Measurements from ENCODE around the gene PHKA2. TPM values are rescaled to one million over a fixed set of nuclear protein-coding genes. Genes with fewer than 3 reads are reported as not detected.

The PHKA2 gene
- total RNA-seq, 1 experiment from 2014 or later, result 24.6 TPM

DNA sequence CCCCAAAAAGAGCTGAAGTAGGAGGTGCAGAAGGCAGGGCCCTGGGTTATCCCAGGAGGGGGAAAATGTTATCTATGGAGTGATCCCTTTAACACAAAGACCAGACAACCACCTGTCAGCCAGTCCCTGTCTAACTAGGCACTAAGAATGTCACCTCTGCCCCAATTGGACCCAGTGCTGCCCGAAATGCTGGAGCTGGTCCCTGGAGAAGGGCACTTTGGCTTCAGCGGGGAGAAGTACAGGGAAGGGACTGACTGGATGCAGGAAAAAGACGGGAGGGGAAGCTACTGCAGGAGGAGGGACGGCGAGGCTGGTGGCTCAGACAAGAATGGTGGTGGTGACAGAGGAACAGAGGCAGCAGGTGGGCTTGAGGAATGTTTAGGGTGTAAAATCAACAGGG lies 17.3 kb downstream of the PHKA2 start:
- intact Hi-C loops (cut with micrococcal nuclease), result no loop called here
- Histone ChIP-seq H3K27ac (ENCODE audit: low read length) (no peak overlapping the region), H3F3A (ENCODE audit: low read length, unreplicated experiment) (no peaks in the 10 kb centered on the region), H3K4me1 (ENCODE audit: insufficient read depth, low read length) (peaks cover 14% of the 10 kb centered on the region), H3K36me3 (ENCODE audit: low read depth, low read length) (0 out of 2 replicates have a peak, but pooled peaks cover 4% of the 10 kb centered on the region), H3K9ac (ENCODE audit: low read length) (no peak overlapping the region), H2AFZ (ENCODE audit: low read length) (no peak overlapping the region), H3K27me3 (ENCODE audit: low read length) (no peaks in the 10 kb centered on the region), H3K79me2 (ENCODE audit: low read length) (peaks cover 35% of the 10 kb centered on the region), H3K9me2 (replicated peaks; ENCODE audit: low read length) (no peaks in the 10 kb centered on the region), H3K9me3 (ENCODE audit: low read length) (no peaks in the 10 kb centered on the region), H3K4me3 (ENCODE audit: low read length) (no peak overlapping the region), H4K20me1 (ENCODE audit: low read length) (no peaks in the 10 kb centered on the region), H3K4me2 (ENCODE audit: low read length) (no peak overlapping the region)
- DNase-seq, result no peak
- ChIA-PET POLR2A (ENCODE audit: unreplicated experiment) (no interaction called here), CTCF (no interaction called here)
- BruUV-seq (replicated peaks), result no TSS peak
- TF ChIP-seq EZH2 (IDR thresholded peaks at IDR 0.05; ENCODE audit: low read length, unreplicated experiment) (no peak), EZH2phosphoT487 (IDR thresholded peaks at IDR 0.05; ENCODE audit: borderline replicate concordance, low read length) (no peak)
- TF ChIP-seq, protein P1, sequence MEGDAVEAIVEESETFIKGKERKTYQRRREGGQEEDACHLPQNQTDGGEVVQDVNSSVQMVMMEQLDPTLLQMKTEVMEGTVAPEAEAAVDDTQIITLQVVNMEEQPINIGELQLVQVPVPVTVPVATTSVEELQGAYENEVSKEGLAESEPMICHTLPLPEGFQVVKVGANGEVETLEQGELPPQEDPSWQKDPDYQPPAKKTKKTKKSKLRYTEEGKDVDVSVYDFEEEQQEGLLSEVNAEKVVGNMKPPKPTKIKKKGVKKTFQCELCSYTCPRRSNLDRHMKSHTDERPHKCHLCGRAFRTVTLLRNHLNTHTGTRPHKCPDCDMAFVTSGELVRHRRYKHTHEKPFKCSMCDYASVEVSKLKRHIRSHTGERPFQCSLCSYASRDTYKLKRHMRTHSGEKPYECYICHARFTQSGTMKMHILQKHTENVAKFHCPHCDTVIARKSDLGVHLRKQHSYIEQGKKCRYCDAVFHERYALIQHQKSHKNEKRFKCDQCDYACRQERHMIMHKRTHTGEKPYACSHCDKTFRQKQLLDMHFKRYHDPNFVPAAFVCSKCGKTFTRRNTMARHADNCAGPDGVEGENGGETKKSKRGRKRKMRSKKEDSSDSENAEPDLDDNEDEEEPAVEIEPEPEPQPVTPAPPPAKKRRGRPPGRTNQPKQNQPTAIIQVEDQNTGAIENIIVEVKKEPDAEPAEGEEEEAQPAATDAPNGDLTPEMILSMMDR (conservative IDR thresholded peaks at IDR 0.05; ENCODE audit: low read depth, low read length), result no peak
- no peak for ATAC-seq

- intact Hi-C loops (cut with micrococcal nuclease), result no loop called here
- Histone ChIP-seq H3K36me3 (ENCODE audit: low read depth, low read length) (0 out of 2 replicates have a peak, but pooled peaks cover 6% of the 10 kb centered on the region), H3F3A (ENCODE audit: low read length, unreplicated experiment) (no peaks in the 10 kb centered on the region), H3K27me3 (ENCODE audit: low read length) (no peaks in the 10 kb centered on the region), H3K4me2 (ENCODE audit: low read length) (no peak overlapping the region), H3K9me2 (replicated peaks; ENCODE audit: low read length) (no peaks in the 10 kb centered on the region), H3K27ac (ENCODE audit: low read length) (no peak overlapping the region), H2AFZ (ENCODE audit: low read length) (no peak overlapping the region), H3K4me1 (ENCODE audit: insufficient read depth, low read length) (peaks cover 16% of the 10 kb centered on the region), H3K4me3 (ENCODE audit: low read length) (no peak overlapping the region), H3K9me3 (ENCODE audit: low read length) (no peaks in the 10 kb centered on the region), H3K79me2 (ENCODE audit: low read length) (peaks cover 35% of the 10 kb centered on the region), H4K20me1 (ENCODE audit: low read length) (no peaks in the 10 kb centered on the region), H3K9ac (ENCODE audit: low read length) (no peak overlapping the region)
- DNase-seq (no peak), ATAC-seq (no peak)
- POLR2A ChIA-PET (ENCODE audit: unreplicated experiment), result no interaction called here
- TF ChIP-seq EZH2 (IDR thresholded peaks at IDR 0.05; ENCODE audit: low read length, unreplicated experiment) (no peak), EZH2phosphoT487 (IDR thresholded peaks at IDR 0.05; ENCODE audit: borderline replicate concordance, low read length) (no peak)
- TF ChIP-seq, protein P1 (conservative IDR thresholded peaks at IDR 0.05; ENCODE audit: low read depth, low read length), result no peak
- CTCF ChIA-PET, result interaction anchor here (0.6 kb wide), 1 partner anchor 230 kb away, joined by 5 read pairs; no protein-coding TSS in a partner anchor
- no TSS peak for BruUV-seq (replicated peaks)
Measured at GRCh38 chrX:18964901-18965300, 19.0 kb downstream of the PHKA2 start.

GRCh38 chrX:18964026-18964425 lies 19.9 kb downstream of the PHKA2 start:
- no TSS peak for BruUV-seq (replicated peaks)
- H3K4me2 ChIP-seq (ENCODE audit: low read length), result no peak overlapping the region
- no peak overlapping the region for H3K9ac ChIP-seq (ENCODE audit: low read length)
- H3K4me1 ChIP-seq (ENCODE audit: insufficient read depth, low read length), result peaks cover 21% of the 10 kb centered on the region
- H3K9me3 ChIP-seq (ENCODE audit: low read length), result no peaks in the 10 kb centered on the region
- no peak for ATAC-seq
- no peak for DNase-seq
- H3K27me3 ChIP-seq (ENCODE audit: low read length), result no peaks in the 10 kb centered on the region
- intact Hi-C loops (cut with micrococcal nuclease), result no loop called here
- no peak overlapping the region for H3K27ac ChIP-seq (ENCODE audit: low read length)
- no peaks in the 10 kb centered on the region for H3K9me2 ChIP-seq (replicated peaks; ENCODE audit: low read length)
- ChIA-PET POLR2A (ENCODE audit: unreplicated experiment) (no interaction called here), CTCF (no interaction called here)
- H4K20me1 ChIP-seq (ENCODE audit: low read length), result no peaks in the 10 kb centered on the region
- no peaks in the 10 kb centered on the region for H3F3A ChIP-seq (ENCODE audit: low read length, unreplicated experiment)
- H3K4me3 ChIP-seq (ENCODE audit: low read length), result no peak overlapping the region
- H2AFZ ChIP-seq (ENCODE audit: low read length), result no peak overlapping the region
- H3K36me3 ChIP-seq (ENCODE audit: low read depth, low read length), result 0 out of 2 replicates have a peak, but pooled peaks cover 6% of the 10 kb centered on the region
- TF ChIP-seq EZH2 (IDR thresholded peaks at IDR 0.05; ENCODE audit: low read length, unreplicated experiment) (no peak), EZH2phosphoT487 (IDR thresholded peaks at IDR 0.05; ENCODE audit: borderline replicate concordance, low read length) (no peak)
- TF ChIP-seq, protein P1 (conservative IDR thresholded peaks at IDR 0.05; ENCODE audit: low read depth, low read length), result no peak
- H3K79me2 ChIP-seq (ENCODE audit: low read length), result peaks cover 42% of the 10 kb centered on the region

Data from PC-3 (cell line).